Measurements from ENCODE around the gene WDCP.

GRCh38 chr2:24020244-24020643 lies 26.9 kb downstream of the WDCP start:
- TF ChIP-seq CTCF (IDR thresholded peaks at IDR 0.05): no peak
- no peak for TF ChIP-seq POLR2A (IDR thresholded peaks at IDR 0.05)

Measured in right lobe of liver (tissue), 4 donors.